Mucosa of descending colon (tissue), 3 donors: Measurements from ENCODE around the gene CAVIN1. TPM values are rescaled to one million over a fixed set of nuclear protein-coding genes. Genes with fewer than 3 reads are reported as not detected.

Experiments used
- ATAC-seq: fragments of 200-7000 bp; cut with Tn5 transposase; one replicate; pipeline ENCODE4 v1.9.1; 2020; ENCODE audit warnings: mild to moderate bottlenecking, moderate library complexity
- DNase-seq, 3 donors: peaks; one replicate each; pipeline ENCODE4 v3.0.0-alpha.2; 2020
- H3K36me3 ChIP-seq: fragments of 200-600 bp; one replicate; pipeline ENCODE4 v1.8.0; 2021; ENCODE audit warnings: low read depth, mild to moderate bottlenecking
- H3K4me1 ChIP-seq: fragments of 200-600 bp; one replicate; pipeline ENCODE4 v1.8.0; 2021; ENCODE audit warnings: low read depth, mild to moderate bottlenecking
- H3K4me3 ChIP-seq: fragments of 200-600 bp; one replicate; pipeline ENCODE4 v1.8.0; 2021; ENCODE audit warnings: mild to moderate bottlenecking
- H3K9me3 ChIP-seq: fragments of 200-600 bp; one replicate; pipeline ENCODE4 v1.8.0; 2021; ENCODE audit warnings: mild to moderate bottlenecking
- CTCF ChIP-seq: fragments of 200-600 bp; IDR thresholded peaks from one replicate; pipeline ENCODE4 v1.8.0; 2022; ENCODE audit warnings: antibody characterized with exemption, mild to moderate bottlenecking
- intact Hi-C, 2 donors: fragments of 100-400 bp; cut with DNase I in 1 of 2; cut with micrococcal nuclease in 1 of 2; formaldehyde crosslinking; loops; one replicate each; pipeline versions ENCODE4 v1.11.0 to v1.11.1; 2022; cut with DNase I, micrococcal nuclease
- total RNA-seq, 3 donors: library from RNA; stranded (reverse); fragmentation: NEBNext Ultra II Directional in 2 of 3; extraction: Animal tissue kit (Norgen Biotek cat#: 25700) in 2 of 3; gene quantifications; one replicate each; pipeline versions ENCODE4 v1.2.1 to v1.2.4, GENCODE V29; 2021 to 2023
- donor health status: DM: no; HTN: no; CAD: no; lungs with moderate emphysema.
- donor health status: DM: no; HTN: no; CAD: no.
- donor health status: DM: no; HTN: yes; CAD: no.

Gene CAVIN1
- total RNA-seq, 3 donors from 2014 or later: 19.3 to 246 (median 52.4) TPM

DNA sequence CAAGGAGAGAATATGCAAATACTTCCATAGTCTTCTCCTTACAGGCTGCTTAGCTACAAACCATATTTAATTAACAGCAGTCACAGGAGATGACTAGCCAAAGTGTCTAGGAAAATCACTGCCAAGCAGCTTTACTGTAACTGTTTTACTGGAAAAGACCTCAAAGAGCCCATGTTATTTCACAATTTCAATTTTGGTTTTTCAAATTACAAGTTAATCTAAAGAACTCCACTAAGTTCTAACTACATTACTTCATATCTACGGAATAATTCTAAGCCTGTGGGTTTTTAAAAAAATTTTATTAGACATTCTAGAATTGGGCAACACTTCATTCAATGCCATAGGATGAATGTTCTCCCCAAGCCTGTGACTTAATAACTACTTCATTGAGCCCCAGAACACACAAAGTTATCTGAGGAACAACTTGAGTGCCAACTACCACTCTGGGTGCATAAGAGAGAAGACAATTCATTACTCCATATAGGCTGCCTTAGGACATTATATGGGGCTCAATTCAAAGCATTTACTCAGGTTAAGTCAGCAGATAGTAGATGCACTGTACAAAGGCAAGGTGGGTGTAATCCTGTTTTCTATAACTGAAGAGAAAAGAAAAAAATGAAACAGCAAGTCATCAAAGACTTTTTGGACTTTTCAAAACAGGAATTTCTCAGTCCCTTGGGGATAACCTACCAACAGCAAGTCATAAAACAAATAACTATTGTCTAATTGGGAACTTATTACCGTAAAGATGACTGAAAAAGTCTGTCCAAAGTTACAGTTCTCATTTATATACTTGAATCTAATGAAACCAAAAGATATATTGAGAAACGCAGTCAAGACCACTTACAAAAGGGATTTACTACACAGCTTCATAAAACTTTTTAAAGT is 67.9 kb downstream of the CAVIN1 start:
- H3K4me3 ChIP-seq: no peak overlapping the region
- no peaks in the 10 kb centered on the region for H3K9me3 ChIP-seq
- no peak for TF ChIP-seq CTCF
- intact Hi-C loops: no loop called here
- ATAC-seq (no peak), DNase-seq (no peak)
- no peaks in the 10 kb centered on the region for H3K36me3 ChIP-seq
- H3K4me1 ChIP-seq: peaks cover 3% of the 10 kb centered on the region

Other genes starting within 250 kb of the CAVIN1 start
- gene KCNH4, start 242.1 kb downstream of the CAVIN1 start, total RNA-seq: under 1 TPM in 2 of 3 donors, not detected in 1; 0.06 to 0.10 TPM
- gene HCRT, start 237.8 kb downstream of the CAVIN1 start, total RNA-seq: not detected
- gene GHDC, start 228.8 kb downstream of the CAVIN1 start, total RNA-seq: 10 to 100 TPM; 21.9 to 22.2 (median 22.0) TPM
- 10 to 100 TPM; 30.1 to 93.0 (median 32.2) TPM for gene STAT5B, start 146.9 kb downstream of the CAVIN1 start, total RNA-seq
- gene STAT5A, start 134.8 kb downstream of the CAVIN1 start, total RNA-seq: 10 to 100 TPM; 26.4 to 53.7 (median 29.7) TPM
- gene STAT3, start 34.8 kb downstream of the CAVIN1 start, total RNA-seq: 100 to 1,000 TPM; 158 to 230 (median 227) TPM
- 100 to 1,000 TPM in 1 of 3 donors, 10 to 100 TPM in 2; 88.5 to 105 (median 95.6) TPM for gene ATP6V0A1, start 35.6 kb upstream of the CAVIN1 start, total RNA-seq
- gene NAGLU, start 113.0 kb upstream of the CAVIN1 start, total RNA-seq: 10 to 100 TPM; 28.9 to 51.8 (median 35.6) TPM
- gene HSD17B1, start 129.7 kb upstream of the CAVIN1 start, total RNA-seq: 1 to 10 TPM; 1.5 to 2.5 (median 1.7) TPM
- gene COASY, start 138.9 kb upstream of the CAVIN1 start, total RNA-seq: 10 to 100 TPM; 74.5 to 98.7 (median 87.8) TPM
- 100 to 1,000 TPM in 2 of 3 donors, 10 to 100 TPM in 1; 69.6 to 110 (median 103) TPM for gene MLX, start 143.8 kb upstream of the CAVIN1 start, total RNA-seq
- gene PSMC3IP, start 154.5 kb upstream of the CAVIN1 start, total RNA-seq: 1 to 10 TPM; 1.9 to 6.4 (median 3.1) TPM
- gene RETREG3, start 186.1 kb upstream of the CAVIN1 start, total RNA-seq: 10 to 100 TPM; 56.4 to 72.2 (median 67.1) TPM
- gene TUBG1, start 186.4 kb upstream of the CAVIN1 start, total RNA-seq: 10 to 100 TPM; 17.2 to 42.6 (median 40.9) TPM
- gene TUBG2, start 236.0 kb upstream of the CAVIN1 start, total RNA-seq: 10 to 100 TPM in 1 of 3 donors, 1 to 10 TPM in 2; 1.8 to 24.9 (median 6.1) TPM